ENCODE data around the gene IGSF3.

IGSF3 gene

GRCh38 chr1:116706123-116706522, 38.6 kb upstream of the IGSF3 start:
- Histone ChIP-seq H3K36me3 (no peaks in the 10 kb centered on the region), H3K4me3 (ENCODE audit: low read depth in 1 of 2, low read length in 1 of 2) (no peak overlapping the region), H3K4me1 (ENCODE audit: control insufficient read depth in 1 of 2, insufficient read depth in 1 of 2, low read depth in 1 of 2, low read length in 1 of 2) (no peaks in the 10 kb centered on the region), H3K9me3 (no peaks in the 10 kb centered on the region), H3K27me3 (no peaks in the 10 kb centered on the region), H3K27ac (no peak overlapping the region)
- TF ChIP-seq CTCF (IDR thresholded peaks at IDR 0.05) = no peak

GRCh38 chr1:116704278-116704677, 36.7 kb upstream of the IGSF3 start:
- H3K4me1 ChIP-seq (ENCODE audit: control insufficient read depth in 1 of 2, insufficient read depth in 1 of 2, low read depth in 1 of 2, low read length in 1 of 2) = no peaks in the 10 kb centered on the region
- H3K9me3 ChIP-seq = no peaks in the 10 kb centered on the region
- H3K27me3 ChIP-seq = no peaks in the 10 kb centered on the region
- no peak overlapping the region for H3K27ac ChIP-seq
- TF ChIP-seq CTCF (IDR thresholded peaks at IDR 0.05) = no peak
- no peak overlapping the region for H3K4me3 ChIP-seq (ENCODE audit: low read depth in 1 of 2, low read length in 1 of 2)
- no peaks in the 10 kb centered on the region for H3K36me3 ChIP-seq

- no peak for TF ChIP-seq CTCF (IDR thresholded peaks at IDR 0.05)
- Histone ChIP-seq H3K27ac (no peak overlapping the region), H3K36me3 (no peaks in the 10 kb centered on the region), H3K4me3 (ENCODE audit: low read depth in 1 of 2, low read length in 1 of 2) (no peak overlapping the region), H3K4me1 (ENCODE audit: control insufficient read depth in 1 of 2, insufficient read depth in 1 of 2, low read depth in 1 of 2, low read length in 1 of 2) (no peaks in the 10 kb centered on the region), H3K9me3 (no peaks in the 10 kb centered on the region), H3K27me3 (no peaks in the 10 kb centered on the region)
Observed at GRCh38 chr1:116699605-116700004, 32.1 kb upstream of the IGSF3 start.

GRCh38 chr1:116698244-116698595, 30.7 kb upstream of the IGSF3 start:
- TF ChIP-seq CTCF (IDR thresholded peaks at IDR 0.05) = no peak
- Histone ChIP-seq H3K27ac (no peak overlapping the region), H3K4me3 (ENCODE audit: low read depth in 1 of 2, low read length in 1 of 2) (no peak overlapping the region), H3K9me3 (no peaks in the 10 kb centered on the region), H3K27me3 (no peaks in the 10 kb centered on the region), H3K4me1 (ENCODE audit: control insufficient read depth in 1 of 2, insufficient read depth in 1 of 2, low read depth in 1 of 2, low read length in 1 of 2) (no peaks in the 10 kb centered on the region), H3K36me3 (no peaks in the 10 kb centered on the region)

GRCh38 chr1:116697548-116698243, 30.2 kb upstream of the IGSF3 start:
- TF ChIP-seq CTCF (IDR thresholded peaks at IDR 0.05) = no peak
- H3K27ac ChIP-seq = no peak overlapping the region
- H3K4me3 ChIP-seq (ENCODE audit: low read depth in 1 of 2, low read length in 1 of 2) = no peak overlapping the region
- H3K27me3 ChIP-seq = no peaks in the 10 kb centered on the region
- no peaks in the 10 kb centered on the region for H3K9me3 ChIP-seq
- H3K4me1 ChIP-seq (ENCODE audit: control insufficient read depth in 1 of 2, insufficient read depth in 1 of 2, low read depth in 1 of 2, low read length in 1 of 2) = no peaks in the 10 kb centered on the region
- no peaks in the 10 kb centered on the region for H3K36me3 ChIP-seq

Measured in neutrophil (primary cell).